ENCODE results near the gene SH2D3A. TPM values are rescaled to one million over a fixed set of nuclear protein-coding genes. Genes with fewer than 3 reads are reported as not detected.

The SH2D3A gene
- total and polyA plus RNA-seq, 12 donors: 0.11 to 1.7 (median 0.41) TPM; not detected in 2

DNA sequence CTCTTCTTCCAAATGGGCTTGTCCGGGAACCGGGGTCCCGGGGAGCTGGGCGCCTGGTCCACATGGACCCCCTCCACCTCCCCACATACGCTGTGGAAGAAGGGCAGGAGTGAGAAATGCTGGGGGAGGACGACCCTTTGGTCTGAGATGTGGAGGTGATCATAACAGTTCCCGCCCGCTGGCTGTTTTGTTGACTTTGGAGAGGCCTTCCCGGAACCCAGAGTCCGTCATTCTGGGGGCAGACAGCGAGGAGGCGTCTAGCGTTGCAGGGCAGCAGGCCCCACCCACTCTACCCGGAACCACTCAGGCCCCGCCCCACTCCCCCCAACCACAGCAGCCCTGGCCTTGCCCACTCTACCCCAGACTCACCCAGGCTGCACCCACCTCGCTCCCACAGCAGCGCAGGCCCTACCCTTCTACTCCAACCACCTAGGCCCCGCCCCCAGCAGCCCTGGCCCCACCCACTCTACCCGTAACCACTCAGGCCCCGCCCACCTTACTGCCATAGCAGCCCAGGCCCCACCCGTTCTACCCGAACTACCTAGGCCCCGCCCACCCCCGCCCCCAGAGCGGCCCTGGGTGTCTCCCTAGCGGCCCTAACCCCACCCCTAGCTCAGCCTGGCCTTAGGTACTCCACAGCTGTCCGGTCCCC lies 37.0 kb downstream of the SH2D3A start:
- TF ChIP-seq, protein P1, sequence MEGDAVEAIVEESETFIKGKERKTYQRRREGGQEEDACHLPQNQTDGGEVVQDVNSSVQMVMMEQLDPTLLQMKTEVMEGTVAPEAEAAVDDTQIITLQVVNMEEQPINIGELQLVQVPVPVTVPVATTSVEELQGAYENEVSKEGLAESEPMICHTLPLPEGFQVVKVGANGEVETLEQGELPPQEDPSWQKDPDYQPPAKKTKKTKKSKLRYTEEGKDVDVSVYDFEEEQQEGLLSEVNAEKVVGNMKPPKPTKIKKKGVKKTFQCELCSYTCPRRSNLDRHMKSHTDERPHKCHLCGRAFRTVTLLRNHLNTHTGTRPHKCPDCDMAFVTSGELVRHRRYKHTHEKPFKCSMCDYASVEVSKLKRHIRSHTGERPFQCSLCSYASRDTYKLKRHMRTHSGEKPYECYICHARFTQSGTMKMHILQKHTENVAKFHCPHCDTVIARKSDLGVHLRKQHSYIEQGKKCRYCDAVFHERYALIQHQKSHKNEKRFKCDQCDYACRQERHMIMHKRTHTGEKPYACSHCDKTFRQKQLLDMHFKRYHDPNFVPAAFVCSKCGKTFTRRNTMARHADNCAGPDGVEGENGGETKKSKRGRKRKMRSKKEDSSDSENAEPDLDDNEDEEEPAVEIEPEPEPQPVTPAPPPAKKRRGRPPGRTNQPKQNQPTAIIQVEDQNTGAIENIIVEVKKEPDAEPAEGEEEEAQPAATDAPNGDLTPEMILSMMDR (IDR thresholded peaks at IDR 0.05): no peak
- TF ChIP-seq POLR2A (IDR thresholded peaks at IDR 0.05): no peak
- H3K27ac ChIP-seq: peak overlapping the region in 2 of 5 donors; percentile 63 to 65
- peaks cover 0 to 19% of the 10 kb centered on the region in 2 donors for H3K36me3 ChIP-seq (replicated peaks in 1 of 2)
- no peaks in the 10 kb centered on the region for H3K27me3 ChIP-seq
- DNase-seq: peak; percentile 69 to 94 (median 83)
- peak overlapping the region in 1 of 4 donors; percentile 16 for H3K4me3 ChIP-seq
- intact Hi-C loops (cut with DNase I): loop anchor here in 1 of 2 donors (10.0 kb wide), 1 partner anchor 205 kb away; no protein-coding TSS in a partner anchor
- peaks cover 3 to 14% of the 10 kb centered on the region in 2 donors for H3K4me1 ChIP-seq (replicated peaks in 1 of 2)
- H3K9me3 ChIP-seq (replicated peaks in 1 of 3): no peaks in the 10 kb centered on the region
- WGBS, 4 donors: 55 to 78% (median 64%) methylated on average over 16 to 27 of the region's 27 CpGs

DNA sequence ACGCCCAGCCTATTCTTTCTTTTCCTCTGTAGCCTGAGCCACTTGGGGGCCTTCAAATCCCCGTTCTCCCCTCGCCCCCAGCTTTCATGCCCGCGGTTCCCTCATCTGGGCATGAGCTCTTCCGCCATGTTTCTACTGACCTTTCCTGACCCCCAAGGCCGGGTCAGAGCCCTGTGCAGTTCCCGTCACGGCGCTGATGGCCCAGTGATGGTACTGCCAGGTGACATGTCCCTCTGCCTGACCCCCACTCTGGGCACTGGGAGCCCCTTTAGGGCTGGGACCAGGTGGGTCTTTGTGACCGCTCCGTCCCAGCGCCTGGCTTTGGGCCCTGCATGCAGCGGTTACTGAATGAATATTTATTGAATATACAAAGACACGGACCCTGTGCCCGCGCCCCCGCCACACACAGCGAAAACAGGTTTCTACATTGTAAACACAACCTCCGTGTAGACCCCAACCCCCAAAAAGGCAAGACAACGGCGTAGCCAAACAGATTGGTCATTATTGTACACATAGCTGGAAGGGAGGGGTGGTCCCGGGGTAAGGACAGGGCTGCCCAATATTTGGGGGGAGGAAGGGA lies 37.6 kb downstream of the SH2D3A start:
- no peak for DNase-seq
- WGBS, 4 donors: 90 to 91% (median 91%) methylated on average over 23 of the region's 23 CpGs
- intact Hi-C loops (cut with DNase I): loop anchor here in 1 of 2 donors (10.0 kb wide), 1 partner anchor 205 kb away; no protein-coding TSS in a partner anchor
- Histone ChIP-seq H3K27ac (peak overlapping the region in 2 of 5 donors; percentile 63 to 65), H3K36me3 (replicated peaks in 1 of 2) (peaks cover 0 to 19% of the 10 kb centered on the region in 2 donors), H3K9me3 (replicated peaks in 1 of 3) (no peaks in the 10 kb centered on the region), H3K4me1 (replicated peaks in 1 of 2) (peaks cover 6 to 20% of the 10 kb centered on the region in 2 donors), H3K4me3 (peak overlapping the region in 1 of 4 donors; percentile 16), H3K27me3 (no peaks in the 10 kb centered on the region)
- TF ChIP-seq POLR2A (IDR thresholded peaks at IDR 0.05): no peak
- TF ChIP-seq, protein P1 (IDR thresholded peaks at IDR 0.05): no peak

GRCh38 chr19:6728346-6728745 lies 38.9 kb downstream of the SH2D3A start:
- H3K4me1 ChIP-seq (replicated peaks in 1 of 2): peaks cover 20 to 33% of the 10 kb centered on the region in 2 donors
- H3K9me3 ChIP-seq (replicated peaks in 1 of 3): no peaks in the 10 kb centered on the region
- no peaks in the 10 kb centered on the region for H3K27me3 ChIP-seq
- no peak for DNase-seq
- H3K27ac ChIP-seq: peak overlapping the region in 3 of 5 donors; percentile 26 to 69 (median 27)
- peaks cover 0 to 18% of the 10 kb centered on the region in 2 donors for H3K36me3 ChIP-seq (replicated peaks in 1 of 2)
- intact Hi-C loops (cut with DNase I): no loop called here
- 47 to 49% (median 48%) methylated on average over 8 of the region's 8 CpGs for WGBS, 4 donors
- no peak for TF ChIP-seq POLR2A (IDR thresholded peaks at IDR 0.05)
- TF ChIP-seq, protein P1 (IDR thresholded peaks at IDR 0.05): no peak
- no peak overlapping the region for H3K4me3 ChIP-seq

- 78 to 86% (median 80%) methylated on average over 16 of the region's 16 CpGs for WGBS, 4 donors
- Histone ChIP-seq H3K27me3 (no peaks in the 10 kb centered on the region), H3K4me1 (replicated peaks in 1 of 2) (peaks cover 40 to 58% of the 10 kb centered on the region in 2 donors), H3K36me3 (replicated peaks in 1 of 2) (no peaks in the 10 kb centered on the region), H3K4me3 (no peak overlapping the region), H3K9me3 (replicated peaks in 1 of 3) (no peaks in the 10 kb centered on the region), H3K27ac (peak overlapping the region; percentile 4 to 92 (median 62))
- DNase-seq: peak in 2 of 7 donors; percentile 43 to 48
- intact Hi-C loops (cut with DNase I): no loop called here
- TF ChIP-seq, protein P1 (IDR thresholded peaks at IDR 0.05): no peak
- no peak for TF ChIP-seq POLR2A (IDR thresholded peaks at IDR 0.05)
These were observed 41.6 kb downstream of the SH2D3A start for GRCh38 chr19:6725513-6726231.

All from adrenal gland (tissue), 12 donors.